Measurements from ENCODE around the gene CGB8. TPM values are rescaled to one million over a fixed set of nuclear protein-coding genes. Genes with fewer than 3 reads are reported as not detected.
"Not testable (repeated sequence)": the region's sequence is repeated elsewhere in the genome, so short reads cannot be mapped to it uniquely, and the experiment has no call there.

Gene CGB8
- total RNA-seq = not detected

DNA sequence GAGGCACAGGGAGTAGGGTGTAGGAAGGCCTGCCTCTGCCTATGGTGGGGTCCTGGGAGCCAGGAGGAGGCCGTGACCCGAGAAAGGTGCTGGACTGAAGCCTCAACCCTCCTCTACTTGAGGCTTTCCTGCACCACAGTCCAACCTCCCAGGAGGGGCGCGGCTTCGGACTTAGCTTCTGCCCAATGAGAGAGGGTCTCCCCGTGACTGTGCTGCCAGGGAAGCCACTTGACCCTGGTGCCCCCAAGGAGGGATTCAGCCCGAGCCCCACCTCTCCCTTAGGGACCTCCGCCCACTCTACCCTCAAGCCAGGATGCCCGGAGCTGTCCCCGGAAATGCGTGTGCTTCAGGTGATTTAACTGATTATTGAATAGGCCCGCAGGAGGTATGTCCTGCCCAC lies at the start of gene CGB8:
TSS of gene CGB8 (minus strand) at position 101 of the 400 bp plus-strand sequence. CDS start 372 bp downstream, outside the sequence.
- POLR2A ChIA-PET; H3K9me3 Mint-ChIP-seq; H3K4me3 Mint-ChIP-seq; H3K36me3 Mint-ChIP-seq (ENCODE audit: low read depth); H3K27me3 Mint-ChIP-seq; H3K4me1 Mint-ChIP-seq; DNase-seq; CTCF ChIA-PET; H3K27ac Mint-ChIP-seq: not testable (repeated sequence)

DNA sequence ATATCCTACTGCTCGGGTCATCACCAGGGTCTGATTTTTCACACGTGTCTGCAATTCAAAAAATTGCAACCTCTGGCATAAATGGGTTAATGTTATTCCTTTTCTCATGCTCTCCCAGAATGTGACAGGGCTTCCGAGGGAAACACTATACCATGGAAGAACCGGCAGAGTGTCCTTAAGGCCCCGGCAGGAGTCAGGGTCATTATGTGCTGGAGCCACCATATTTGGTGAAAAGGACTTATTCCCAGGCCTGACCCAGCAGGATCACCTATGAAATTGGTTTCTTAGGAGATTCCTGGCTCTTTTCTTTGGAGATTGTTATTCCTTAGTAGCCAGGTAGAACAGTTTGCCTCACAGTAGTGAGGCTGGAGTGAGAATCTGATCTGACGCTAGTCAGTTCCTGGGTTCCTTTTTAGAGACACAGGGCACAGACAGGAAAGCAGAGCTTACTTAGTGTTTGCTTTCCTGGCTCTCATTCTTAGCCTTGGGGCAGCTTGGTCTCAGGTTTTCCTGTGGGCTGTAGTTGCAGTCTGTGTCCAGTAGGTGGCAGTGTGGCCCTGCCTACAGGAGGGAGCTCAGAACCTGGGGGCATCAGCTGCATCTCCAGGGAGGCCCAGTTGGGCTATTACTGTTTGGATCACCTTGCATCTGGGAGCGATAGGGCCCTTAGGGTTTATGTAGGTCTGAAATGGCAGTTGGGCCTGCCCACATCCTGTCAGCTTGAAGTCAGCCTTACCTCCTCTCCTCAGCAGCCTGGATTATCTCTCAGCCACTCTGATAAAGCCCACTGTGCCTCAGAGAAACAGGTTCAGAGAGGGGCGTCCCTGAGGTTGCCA lies 48.8 kb upstream of the CGB8 start:
- Mint-ChIP-seq H3K27ac (peak overlapping the region; percentile 63), H3K27me3 (no peaks in the 10 kb centered on the region), H3K4me1 (peaks cover 14% of the 10 kb centered on the region), H3K9me3 (no peaks in the 10 kb centered on the region), H3K36me3 (ENCODE audit: low read depth) (peaks cover 66% of the 10 kb centered on the region), H3K4me3 (no peak overlapping the region)
- CTCF ChIA-PET = interaction anchor here (0.6 to 3.5 kb wide), 33 partner anchors 9 to 750 kb away, joined by 3 to 35 read pairs (median 6); partner anchors contain the start of genes FLT3LG, GYS1, LIN7B and RUVBL2
- POLR2A ChIA-PET = interaction anchor here (0.6 to 1.6 kb wide), 7 partner anchors 11 to 157 kb away, joined by 3 to 8 read pairs (median 4); partner anchors contain the start of genes GYS1, LIN7B and RUVBL2
- peak; percentile 79 for DNase-seq

DNA sequence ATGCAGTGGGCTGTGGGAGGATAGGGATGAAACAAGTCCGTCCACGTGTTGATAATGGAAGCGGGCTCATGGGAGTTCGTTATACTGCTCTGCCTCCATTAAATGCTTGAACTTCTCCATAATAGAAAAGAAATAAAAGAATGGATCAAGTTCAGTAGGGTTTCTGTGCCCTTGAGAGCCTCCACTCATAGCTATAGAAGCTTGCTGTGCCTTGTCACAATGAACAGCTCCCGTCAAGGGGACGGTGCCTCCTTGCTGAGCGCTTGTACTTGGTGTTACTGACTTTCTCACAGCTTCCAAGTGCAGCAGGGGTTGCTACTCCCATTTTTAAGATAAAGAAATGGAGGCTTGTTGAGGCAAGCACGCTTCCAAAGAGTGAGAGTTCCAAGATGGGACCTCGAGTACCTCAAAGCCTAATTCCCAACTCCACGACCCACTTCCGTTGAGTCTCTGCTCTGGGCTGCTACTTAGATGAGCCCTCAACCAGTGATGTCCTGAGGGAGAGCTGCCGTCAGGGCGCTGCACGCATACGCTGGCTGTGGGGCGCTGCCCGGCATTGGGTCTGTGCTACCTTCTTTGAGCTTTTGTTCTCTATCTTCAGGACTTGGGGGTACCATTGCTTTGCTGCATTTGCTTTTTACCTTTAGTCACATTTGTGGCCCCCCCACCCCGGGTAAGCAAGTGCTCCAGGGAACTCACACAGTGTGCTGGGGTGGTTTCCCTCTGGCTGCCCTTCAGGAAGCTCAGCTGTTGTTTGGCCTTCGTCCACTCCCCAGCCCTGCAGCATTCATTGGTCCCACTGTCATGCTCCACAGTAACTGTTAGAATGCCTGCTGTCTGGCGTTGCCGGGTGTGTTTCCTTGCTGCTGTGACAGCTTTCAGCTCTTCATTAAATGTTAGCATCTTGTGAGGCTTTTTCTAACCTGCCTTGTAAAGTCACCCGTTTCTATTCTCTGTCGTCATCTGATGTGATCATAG lies 45.9 kb upstream of the CGB8 start:
- Mint-ChIP-seq H3K27ac (no peak overlapping the region), H3K4me3 (no peak overlapping the region), H3K9me3 (no peaks in the 10 kb centered on the region), H3K36me3 (ENCODE audit: low read depth) (peaks cover 72% of the 10 kb centered on the region), H3K27me3 (no peaks in the 10 kb centered on the region), H3K4me1 (peaks cover 29% of the 10 kb centered on the region)
- no peak for DNase-seq
- ChIA-PET POLR2A (no interaction called here), CTCF (interaction anchor here (0.7 to 1.4 kb wide), 3 partner anchors 12 to 101 kb away, joined by 4 to 5 read pairs (median 4); partner anchors contain the start of genes GYS1 and RUVBL2)

DNA sequence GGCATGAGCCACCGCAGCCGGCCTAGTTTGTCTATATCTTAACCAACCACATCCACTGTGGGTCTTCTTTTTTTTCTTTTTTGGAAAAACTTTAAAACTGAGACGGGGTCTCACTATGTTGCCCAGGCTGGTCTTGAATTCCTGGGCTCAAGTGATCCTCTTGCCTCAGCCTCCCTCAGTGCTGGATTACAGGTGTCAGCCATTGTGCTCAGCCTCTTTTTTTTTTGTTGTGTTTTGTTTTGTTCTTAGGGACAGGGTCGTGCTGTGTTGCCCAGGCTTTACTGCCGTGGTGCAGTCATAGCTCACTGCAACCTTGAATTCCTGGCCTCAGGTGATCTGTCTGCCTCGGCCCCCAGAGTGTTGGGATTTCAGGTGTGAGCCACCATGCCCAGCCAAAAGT lies 43.8 kb upstream of the CGB8 start:
- Mint-ChIP-seq H3K27ac (no peak overlapping the region), H3K4me3 (no peak overlapping the region), H3K4me1 (peaks cover 36% of the 10 kb centered on the region), H3K36me3 (ENCODE audit: low read depth) (peaks cover 64% of the 10 kb centered on the region), H3K9me3 (no peaks in the 10 kb centered on the region), H3K27me3 (no peaks in the 10 kb centered on the region)
- CTCF ChIA-PET = no interaction called here
- no peak for DNase-seq
- POLR2A ChIA-PET = no interaction called here

DNA sequence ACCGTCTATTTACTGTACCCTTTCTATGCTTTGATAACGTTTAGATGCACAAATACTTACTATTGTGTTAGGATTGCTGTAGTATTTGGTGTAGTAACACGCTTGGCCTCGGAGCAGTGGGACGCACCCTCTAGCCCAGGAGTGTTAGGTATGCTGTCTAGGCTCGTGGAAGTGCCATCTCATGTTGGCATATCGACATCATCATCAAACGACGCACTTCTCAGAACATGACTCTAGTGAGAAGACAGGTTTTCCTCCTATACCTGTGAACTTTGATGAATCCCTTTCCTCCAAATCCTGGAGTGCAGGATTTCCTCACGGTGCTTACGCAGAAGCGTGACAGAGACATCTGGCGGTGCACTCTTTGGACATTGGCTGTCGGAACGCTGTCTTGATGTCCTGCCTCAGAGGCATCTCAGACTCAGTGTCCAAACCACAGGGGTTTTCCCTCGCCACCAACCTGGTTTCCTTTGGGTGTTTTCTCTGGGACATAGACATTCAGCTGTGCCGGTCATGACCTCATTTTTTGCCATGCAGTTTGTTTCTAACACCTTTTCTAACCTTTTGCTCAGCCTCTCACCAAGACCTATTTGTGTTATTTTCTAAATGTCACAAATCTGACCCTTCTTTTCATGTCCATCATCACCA lies 42.6 kb upstream of the CGB8 start:
- H3K27ac Mint-ChIP-seq = peak overlapping the region; percentile 55
- no peaks in the 10 kb centered on the region for H3K9me3 Mint-ChIP-seq

DNA sequence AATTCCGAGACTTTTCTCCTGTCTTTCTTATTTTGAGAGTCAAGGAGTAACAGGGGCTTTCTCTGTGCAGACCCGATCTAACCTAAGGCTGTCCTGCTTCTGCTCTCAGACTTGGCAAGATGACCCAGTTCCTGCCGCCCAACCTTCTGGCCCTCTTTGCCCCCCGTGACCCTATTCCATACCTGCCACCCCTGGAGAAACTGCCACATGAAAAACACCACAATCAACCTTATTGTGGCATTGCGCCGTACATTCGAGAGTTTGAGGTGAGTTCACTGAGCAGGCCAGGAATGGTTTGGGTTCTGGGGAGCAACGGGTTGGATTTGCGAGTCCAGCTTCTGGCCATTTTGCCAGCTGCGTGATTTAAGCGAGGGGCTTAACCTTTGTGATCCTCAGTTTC lies 37.4 kb upstream of the CGB8 start:
- POLR2A ChIA-PET = interaction anchor here (1.3 to 1.5 kb wide), 2 partner anchors 11 to 27 kb away, joined by 4 read pairs; no protein-coding TSS in a partner anchor
- Mint-ChIP-seq H3K4me1 (peaks cover 45% of the 10 kb centered on the region), H3K9me3 (no peaks in the 10 kb centered on the region), H3K27ac (peak overlapping the region; percentile 71), H3K36me3 (ENCODE audit: low read depth) (peaks cover 40% of the 10 kb centered on the region), H3K27me3 (no peaks in the 10 kb centered on the region), H3K4me3 (peak overlapping the region; percentile 96)
- DNase-seq = no peak
- CTCF ChIA-PET = interaction anchor here (0.5 to 3.9 kb wide), 3 partner anchors 12 to 41 kb away, joined by 3 to 35 read pairs (median 5); no protein-coding TSS in a partner anchor

More for the DNA sequence above, 42.6 kb upstream of the CGB8 start:
- CTCF ChIA-PET = interaction anchor here (0.7 kb wide), 1 partner anchor 99 kb away, joined by 3 read pairs; the partner anchor contains the start of gene GYS1
- Mint-ChIP-seq H3K36me3 (ENCODE audit: low read depth) (peaks cover 63% of the 10 kb centered on the region), H3K27me3 (no peaks in the 10 kb centered on the region), H3K4me1 (peaks cover 38% of the 10 kb centered on the region), H3K4me3 (no peak overlapping the region)
- POLR2A ChIA-PET = interaction anchor here (0.6 kb wide), 1 partner anchor 15 kb away, joined by 3 read pairs; no protein-coding TSS in a partner anchor
- DNase-seq = no peak

DNA sequence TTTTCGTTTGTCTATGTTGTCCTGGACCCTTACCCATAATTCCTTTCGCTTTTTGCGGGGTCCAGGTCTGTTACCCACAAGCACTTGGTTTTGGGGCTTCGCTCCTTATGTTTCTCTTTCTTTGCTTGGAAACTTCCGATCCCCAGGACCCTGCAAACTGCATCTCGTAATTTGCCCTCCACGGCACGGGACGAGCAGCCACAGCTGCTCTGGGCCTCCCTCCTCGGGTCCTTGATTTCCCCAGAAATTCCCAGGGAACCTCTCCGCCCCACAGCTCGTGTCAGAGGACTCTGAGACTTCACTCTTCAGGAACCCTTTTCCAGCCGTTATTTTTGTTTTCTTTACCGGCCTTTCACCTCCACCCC lies 36.9 kb upstream of the CGB8 start:
- Mint-ChIP-seq H3K27me3 (no peaks in the 10 kb centered on the region), H3K36me3 (ENCODE audit: low read depth) (peaks cover 37% of the 10 kb centered on the region), H3K4me3 (peak overlapping the region; percentile 96), H3K4me1 (peaks cover 43% of the 10 kb centered on the region), H3K9me3 (no peaks in the 10 kb centered on the region), H3K27ac (peak overlapping the region; percentile 71)
- POLR2A ChIA-PET = interaction anchor here (1.3 to 1.5 kb wide), 2 partner anchors 12 to 27 kb away, joined by 4 read pairs; no protein-coding TSS in a partner anchor
- CTCF ChIA-PET = interaction anchor here (0.9 to 3.9 kb wide), 2 partner anchors 12 to 28 kb away, joined by 3 to 35 read pairs; no protein-coding TSS in a partner anchor
- no peak for DNase-seq

DNA sequence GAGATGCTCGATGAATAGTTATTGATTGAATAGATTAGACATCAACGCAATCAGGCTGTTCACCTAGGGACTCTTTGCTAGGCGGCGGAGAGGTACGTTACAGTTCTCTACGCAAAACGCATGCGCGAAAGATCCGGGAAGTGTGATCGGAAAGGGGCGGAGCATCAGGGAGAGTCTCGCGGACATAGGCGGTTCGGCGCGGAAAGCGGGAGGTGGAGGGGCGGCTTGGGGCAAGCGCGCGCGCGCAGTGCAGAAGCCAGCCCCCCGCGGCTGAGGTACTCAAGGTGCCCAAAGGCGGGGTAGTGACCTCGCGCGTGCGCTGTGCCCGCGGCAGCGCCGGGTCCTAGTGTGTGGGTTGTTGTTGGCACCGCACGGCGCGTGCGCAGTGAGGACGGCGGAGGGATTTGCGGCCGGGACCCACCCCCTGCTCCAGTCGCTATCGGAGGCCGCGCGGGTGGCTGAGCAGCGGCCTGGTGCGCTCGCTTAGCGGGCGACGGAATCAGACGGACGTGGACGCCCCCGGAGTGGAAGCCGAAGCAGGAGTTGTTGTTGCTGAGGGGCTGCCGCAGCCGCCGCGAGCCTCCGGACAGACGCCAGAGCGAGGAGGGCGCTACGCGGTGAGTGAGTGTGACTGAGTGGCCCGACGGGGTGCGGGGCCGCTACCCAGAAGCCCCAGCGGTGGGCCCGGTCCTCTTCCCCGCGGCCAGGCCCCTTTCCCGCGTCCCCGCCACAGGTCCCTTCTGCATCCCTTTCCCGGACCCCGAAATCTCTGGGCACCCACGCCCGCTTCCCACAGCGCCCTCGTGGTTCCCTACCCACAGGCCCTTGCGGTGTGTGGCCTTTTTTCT lies 36.3 kb upstream of the CGB8 start, which contains the start of gene SNRNP70:
TSS of gene SNRNP70 (plus strand) at position 432 of the 848 bp plus-strand sequence. CDS start 964 bp downstream, outside the sequence.
- H3K27me3 Mint-ChIP-seq = peaks cover under 1% of the 10 kb centered on the region
- peak; percentile 99 for DNase-seq
- no peaks in the 10 kb centered on the region for H3K9me3 Mint-ChIP-seq
- H3K36me3 Mint-ChIP-seq (ENCODE audit: low read depth) = peaks cover 31% of the 10 kb centered on the region
- peak within 1 kb of the TSS; percentile 96 for H3K4me3 Mint-ChIP-seq
- CTCF ChIA-PET = interaction anchor here (0.9 to 3.9 kb wide), 2 partner anchors 13 to 28 kb away, joined by 3 to 35 read pairs; no protein-coding TSS in a partner anchor
- POLR2A ChIA-PET = interaction anchor here (1.3 kb wide), 1 partner anchor 28 kb away, joined by 4 read pairs; no protein-coding TSS in a partner anchor
- H3K27ac Mint-ChIP-seq = peak within 1 kb of the TSS; percentile 71
- peaks cover 38% of the 10 kb centered on the region for H3K4me1 Mint-ChIP-seq

DNA sequence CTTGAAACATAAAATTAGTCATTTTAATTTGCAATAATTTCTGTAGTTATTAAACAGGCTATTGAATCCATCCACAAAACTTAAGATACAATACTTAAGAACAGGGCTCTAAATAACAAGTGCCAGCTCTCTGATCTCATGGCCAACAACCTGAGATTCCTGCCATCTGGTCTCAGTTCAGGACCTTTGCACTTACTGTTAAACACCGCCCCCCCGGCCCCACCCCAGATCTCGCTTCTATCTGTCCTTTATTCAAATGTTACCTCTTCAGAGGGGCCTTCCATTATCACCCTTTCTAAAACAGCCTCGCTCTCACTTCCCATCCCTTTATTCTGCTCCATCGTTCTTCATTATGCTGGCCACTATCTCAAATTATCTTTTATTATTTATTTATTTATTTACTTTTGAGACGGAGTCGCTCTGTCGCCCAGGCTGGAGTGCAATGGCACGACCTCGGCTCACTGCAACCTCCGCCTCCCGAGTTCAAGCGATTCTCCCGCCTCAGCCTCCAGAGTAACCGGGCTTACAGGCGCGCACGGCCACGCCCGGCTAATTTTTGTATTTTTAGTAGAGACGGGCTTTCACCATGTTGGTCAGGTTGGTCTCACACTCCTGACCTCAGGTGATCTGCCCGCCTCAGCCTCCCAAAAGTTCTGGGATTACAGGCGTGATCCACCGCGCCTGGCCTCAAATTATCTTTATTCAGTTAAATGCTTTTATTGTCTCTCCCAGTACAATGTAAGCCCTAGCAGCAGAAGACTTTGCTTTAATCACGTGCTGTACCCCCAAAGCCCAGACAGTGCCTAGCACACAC lies 35.5 kb upstream of the CGB8 start:
- peaks cover 2% of the 10 kb centered on the region for H3K27me3 Mint-ChIP-seq
- POLR2A ChIA-PET = interaction anchor here (1.0 kb wide), 1 partner anchor 13 kb away, joined by 3 read pairs; no protein-coding TSS in a partner anchor
- peak overlapping the region; percentile 71 for H3K27ac Mint-ChIP-seq
- H3K9me3 Mint-ChIP-seq = no peaks in the 10 kb centered on the region
- no peak for DNase-seq
- H3K36me3 Mint-ChIP-seq (ENCODE audit: low read depth) = peaks cover 29% of the 10 kb centered on the region
- H3K4me3 Mint-ChIP-seq = peak overlapping the region; percentile 96
- CTCF ChIA-PET = interaction anchor here (0.7 kb wide), 1 partner anchor 281 kb away, joined by 3 read pairs; no protein-coding TSS in a partner anchor
- H3K4me1 Mint-ChIP-seq = peaks cover 38% of the 10 kb centered on the region

DNA sequence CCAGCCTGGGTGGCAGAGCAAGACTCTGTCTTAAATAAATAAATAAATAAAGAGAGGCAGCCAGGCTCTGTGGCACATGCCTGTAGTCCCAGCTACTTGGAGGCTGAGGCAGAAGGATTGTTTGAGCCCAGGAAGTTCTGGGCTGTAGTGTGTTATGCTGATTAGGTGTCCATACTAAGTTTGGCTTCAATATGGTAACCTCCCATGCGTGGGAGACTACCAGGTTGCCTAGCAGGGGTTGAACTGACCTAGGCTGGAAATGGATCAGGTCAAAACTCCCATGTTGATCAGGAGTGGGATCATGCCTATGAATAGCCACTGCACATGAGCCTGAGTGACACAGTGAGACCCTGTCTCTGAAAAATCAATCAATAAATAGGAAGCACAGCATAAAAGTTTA lies 32.4 kb upstream of the CGB8 start:
- DNase-seq = no peak
- POLR2A ChIA-PET = no interaction called here
- Mint-ChIP-seq H3K36me3 (ENCODE audit: low read depth) (peaks cover 8% of the 10 kb centered on the region), H3K27ac (no peak overlapping the region), H3K4me3 (no peak overlapping the region), H3K27me3 (peaks cover 2% of the 10 kb centered on the region), H3K4me1 (peaks cover 15% of the 10 kb centered on the region), H3K9me3 (no peaks in the 10 kb centered on the region)
- CTCF ChIA-PET = interaction anchor here (1.4 kb wide), 1 partner anchor 88 kb away, joined by 3 read pairs; the partner anchor contains the start of gene RUVBL2

DNA sequence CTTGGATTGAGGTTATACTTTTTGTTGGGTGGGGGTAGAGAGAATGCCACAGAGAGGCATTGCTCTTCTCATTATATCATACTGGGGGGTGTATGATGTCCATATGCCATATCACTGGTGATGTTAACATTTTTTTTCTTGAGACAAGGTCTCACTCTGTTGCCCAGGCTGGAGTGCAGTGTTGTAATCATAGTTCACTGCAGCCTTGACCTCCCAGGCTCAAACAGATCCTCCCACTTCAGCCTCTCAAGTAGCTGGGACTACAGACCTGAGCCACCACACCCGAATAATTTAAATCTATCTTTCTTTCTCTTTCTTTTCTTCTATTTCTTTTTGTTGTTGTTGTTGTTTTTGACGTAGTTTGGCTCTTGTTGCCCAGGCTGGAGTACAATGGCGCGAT lies 31.5 kb upstream of the CGB8 start:
- Mint-ChIP-seq H3K27me3 (peaks cover 2% of the 10 kb centered on the region), H3K4me3 (no peak overlapping the region), H3K4me1 (peaks cover 11% of the 10 kb centered on the region), H3K9me3 (no peaks in the 10 kb centered on the region), H3K36me3 (ENCODE audit: low read depth) (peaks cover 3% of the 10 kb centered on the region), H3K27ac (no peak overlapping the region)
- no peak for DNase-seq
- CTCF ChIA-PET = no interaction called here
- POLR2A ChIA-PET = no interaction called here
